WTC11 (cell line): ENCODE measurements around the gene PSMD13. TPM values are rescaled to one million over a fixed set of nuclear protein-coding genes. Genes with fewer than 3 reads are reported as not detected.

Experiments
- ATAC-seq: fragments of 200-7000 bp; cut with Tn5 transposase; 2 replicates; pipeline ENCODE4 v1.10.0; 2021; ENCODE audit warnings: mild to moderate bottlenecking, moderate library complexity
- CTCF ChIA-PET: fragments of 300-600 bp; sonication (Branson Sonifier 250); formaldehyde crosslinking; loops from one replicate; lab custom pipeline; 2021; ENCODE audit warnings: antibody characterized with exemption; lab: Charles Lee
- POLR2A ChIA-PET: fragments of 350-600 bp; sonication (Branson Sonifier 250); formaldehyde crosslinking; loops from one replicate; lab custom pipeline; 2021; ENCODE audit warnings: antibody characterized with exemption; lab: Charles Lee
- DNase-seq: peaks from one replicate; pipeline ENCODE4 v3.0.0; 2021; ENCODE audit warnings: low spot score
- H3K27ac Mint-ChIP-seq: 2 replicates; pipeline ENCODE4 v1.8.0; 2021; ENCODE audit warnings: mixed read lengths
- H3K27me3 Mint-ChIP-seq: 2 replicates; pipeline ENCODE4 v1.8.0; 2021; ENCODE audit warnings: low read depth, mild to moderate bottlenecking, moderate library complexity, mixed read lengths
- H3K36me3 Mint-ChIP-seq: 2 replicates; pipeline ENCODE4 v1.8.0; 2021; ENCODE audit warnings: mixed read lengths
- H3K4me1 Mint-ChIP-seq: 2 replicates; pipeline ENCODE4 v1.8.0; 2022; ENCODE audit warnings: mixed read lengths
- H3K4me3 Mint-ChIP-seq: 2 replicates; pipeline ENCODE4 v1.8.0; 2021; ENCODE audit warnings: mild to moderate bottlenecking, moderate library complexity, mixed read lengths
- H3K9me3 Mint-ChIP-seq: 2 replicates; pipeline ENCODE4 v1.8.0; 2021; ENCODE audit warnings: mixed read lengths
- FOXP1 ChIP-seq: sonication (generic); formaldehyde crosslinking; IDR thresholded peaks from 2 replicates; pipeline ENCODE4 v1.8.0; 2022; ENCODE audit warnings: missing genetic modification reagents, mild to moderate bottlenecking, moderate library complexity, borderline replicate concordance
- GABPB1 ChIP-seq: sonication (generic); formaldehyde crosslinking; IDR thresholded peaks from 2 replicates; pipeline ENCODE4 v1.8.1; 2023; ENCODE audit warnings: mild to moderate bottlenecking, missing genetic modification reagents
- IRF2 ChIP-seq: sonication (generic); formaldehyde crosslinking; IDR thresholded peaks from 2 replicates; pipeline ENCODE4 v1.8.0; 2022; ENCODE audit warnings: low read depth, missing genetic modification reagents, borderline replicate concordance
- NFATC4 ChIP-seq: fragments of 250-450 bp; sonication (Bioruptor Pico); IDR thresholded peaks from 2 replicates; pipeline ENCODE4 v1.9.0; 2021; ENCODE audit warnings: mild to moderate bottlenecking
- NFYB ChIP-seq: sonication (generic); formaldehyde crosslinking; conservative IDR thresholded peaks from 2 replicates; pipeline ENCODE4 v1.8.0; 2022; ENCODE audit warnings: low read depth, missing genetic modification reagents
- RORB ChIP-seq: fragments of 250-450 bp; sonication (Bioruptor Pico); IDR thresholded peaks from 2 replicates; pipeline ENCODE4 v1.9.0; 2021; ENCODE audit warnings: mild to moderate bottlenecking
- SMAD3 ChIP-seq: sonication (generic); formaldehyde crosslinking; IDR thresholded peaks from 2 replicates; pipeline ENCODE4 v1.8.0; 2022; ENCODE audit warnings: missing genetic modification reagents, mild to moderate bottlenecking, borderline replicate concordance
- SMAD4 ChIP-seq: sonication (generic); formaldehyde crosslinking; IDR thresholded peaks from 2 replicates; pipeline ENCODE4 v1.8.0; 2022; ENCODE audit warnings: mild to moderate bottlenecking, missing genetic modification reagents
- TEAD4 ChIP-seq: sonication (generic); formaldehyde crosslinking; IDR thresholded peaks from 2 replicates; pipeline ENCODE4 v1.8.0; 2022; ENCODE audit warnings: mild to moderate bottlenecking, missing genetic modification reagents
- ZNF138 ChIP-seq: sonication (generic); formaldehyde crosslinking; conservative IDR thresholded peaks from 2 replicates; pipeline ENCODE4 v1.8.1; 2022; ENCODE audit warnings: mild to moderate bottlenecking, moderate library complexity, missing genetic modification reagents
- ZNF423 ChIP-seq: fragments of 250-450 bp; sonication (Bioruptor Pico); IDR thresholded peaks from 2 replicates; pipeline ENCODE4 v2.1.2; 2022; ENCODE audit warnings: mild to moderate bottlenecking, moderate library complexity
- total RNA-seq: library from RNA; stranded (reverse); gene quantifications from 3 replicates; pipeline ENCODE4 v1.2.3, GENCODE V29; 2021
- TF ChIP-seq, protein P1 (sequence below): sonication (generic); formaldehyde crosslinking; IDR thresholded peaks from 2 replicates; pipeline ENCODE4 v1.8.1; 2023; ENCODE audit warnings: mild to moderate bottlenecking, missing genetic modification reagents, moderate library complexity
- TF ChIP-seq, protein P2 (sequence below): fragments of 200-600 bp; IDR thresholded peaks from 2 replicates; pipeline ENCODE4 v1.8.0; 2022; ENCODE audit warnings: antibody characterized with exemption
- TF ChIP-seq, protein P3 (sequence below): sonication (generic); formaldehyde crosslinking; IDR thresholded peaks from 2 replicates; pipeline ENCODE4 v1.8.0; 2022; ENCODE audit warnings: mild to moderate bottlenecking, missing genetic modification reagents
- TF ChIP-seq, protein P4 (sequence below): sonication (generic); formaldehyde crosslinking; IDR thresholded peaks from 2 replicates; pipeline ENCODE4 v1.8.0; 2022; ENCODE audit warnings: mild to moderate bottlenecking, missing genetic modification reagents
- TF ChIP-seq, protein P5 (sequence below): sonication (generic); formaldehyde crosslinking; IDR thresholded peaks from 2 replicates; pipeline ENCODE4 v1.8.1; 2022; ENCODE audit warnings: low read depth, missing genetic modification reagents, borderline replicate concordance
- TF ChIP-seq, protein P6 (sequence below): sonication (generic); formaldehyde crosslinking; IDR thresholded peaks from 2 replicates; pipeline ENCODE4 v1.8.1; 2023; ENCODE audit warnings: mild to moderate bottlenecking, missing genetic modification reagents
- TF ChIP-seq, protein P7 (sequence below): fragments of 250-450 bp; sonication (Bioruptor Pico); IDR thresholded peaks from 2 replicates; pipeline ENCODE4 v2.1.2; 2022; ENCODE audit warnings: mild to moderate bottlenecking, moderate library complexity

Gene PSMD13
- total RNA-seq, 1 experiment from 2014 or later, result 148 TPM

DNA sequence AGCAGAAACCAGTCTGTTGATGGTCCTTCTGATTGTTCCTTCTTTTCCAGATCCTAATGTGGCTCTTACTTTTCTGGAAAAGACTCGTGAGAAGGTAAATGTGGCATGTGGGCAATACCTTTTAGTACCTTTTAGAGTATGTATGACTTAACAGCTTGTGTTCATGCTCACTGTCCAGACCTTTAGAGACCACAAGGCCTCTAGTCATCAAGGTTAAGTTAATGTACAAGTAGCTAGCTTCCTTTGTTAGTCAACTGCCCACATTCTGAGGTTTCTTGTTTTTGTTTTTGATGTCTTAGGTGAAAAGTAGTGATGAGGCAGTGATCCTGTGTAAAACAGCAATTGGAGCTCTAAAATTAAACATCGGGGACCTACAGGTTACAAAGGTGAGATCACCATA, 7.6 kb downstream of the PSMD13 start:
- H3K4me1 Mint-ChIP-seq, result no peaks in the 10 kb centered on the region
- H3K27ac Mint-ChIP-seq, result no peak overlapping the region
- H3K36me3 Mint-ChIP-seq, result peaks cover 81% of the 10 kb centered on the region
- no peak for DNase-seq
- no peaks in the 10 kb centered on the region for H3K9me3 Mint-ChIP-seq
- ATAC-seq, result no peak
- no peak overlapping the region for H3K4me3 Mint-ChIP-seq
- POLR2A ChIA-PET, result interaction anchor here (0.7 kb wide), 1 partner anchor 35 kb away, joined by 3 read pairs; no protein-coding TSS in a partner anchor
- no peaks in the 10 kb centered on the region for H3K27me3 Mint-ChIP-seq
- CTCF ChIA-PET, result no interaction called here
- TF ChIP-seq NFYB (CRISPR knock-in tag) (no peak), FOXP1 (CRISPR knock-in tag) (no peak), ZNF423 (CRISPR knock-in tag) (no peak), RORB (no peak), NFATC4 (no peak), TEAD4 (CRISPR knock-in tag) (no peak), GABPB1 (CRISPR knock-in tag) (no peak), SMAD3 (CRISPR knock-in tag) (no peak), ZNF138 (no peak), IRF2 (CRISPR knock-in tag) (no peak), SMAD4 (CRISPR knock-in tag) (no peak)
- TF ChIP-seq, protein P1, sequence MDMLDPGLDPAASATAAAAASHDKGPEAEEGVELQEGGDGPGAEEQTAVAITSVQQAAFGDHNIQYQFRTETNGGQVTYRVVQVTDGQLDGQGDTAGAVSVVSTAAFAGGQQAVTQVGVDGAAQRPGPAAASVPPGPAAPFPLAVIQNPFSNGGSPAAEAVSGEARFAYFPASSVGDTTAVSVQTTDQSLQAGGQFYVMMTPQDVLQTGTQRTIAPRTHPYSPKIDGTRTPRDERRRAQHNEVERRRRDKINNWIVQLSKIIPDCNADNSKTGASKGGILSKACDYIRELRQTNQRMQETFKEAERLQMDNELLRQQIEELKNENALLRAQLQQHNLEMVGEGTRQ, result no peak
- TF ChIP-seq, protein P2, sequence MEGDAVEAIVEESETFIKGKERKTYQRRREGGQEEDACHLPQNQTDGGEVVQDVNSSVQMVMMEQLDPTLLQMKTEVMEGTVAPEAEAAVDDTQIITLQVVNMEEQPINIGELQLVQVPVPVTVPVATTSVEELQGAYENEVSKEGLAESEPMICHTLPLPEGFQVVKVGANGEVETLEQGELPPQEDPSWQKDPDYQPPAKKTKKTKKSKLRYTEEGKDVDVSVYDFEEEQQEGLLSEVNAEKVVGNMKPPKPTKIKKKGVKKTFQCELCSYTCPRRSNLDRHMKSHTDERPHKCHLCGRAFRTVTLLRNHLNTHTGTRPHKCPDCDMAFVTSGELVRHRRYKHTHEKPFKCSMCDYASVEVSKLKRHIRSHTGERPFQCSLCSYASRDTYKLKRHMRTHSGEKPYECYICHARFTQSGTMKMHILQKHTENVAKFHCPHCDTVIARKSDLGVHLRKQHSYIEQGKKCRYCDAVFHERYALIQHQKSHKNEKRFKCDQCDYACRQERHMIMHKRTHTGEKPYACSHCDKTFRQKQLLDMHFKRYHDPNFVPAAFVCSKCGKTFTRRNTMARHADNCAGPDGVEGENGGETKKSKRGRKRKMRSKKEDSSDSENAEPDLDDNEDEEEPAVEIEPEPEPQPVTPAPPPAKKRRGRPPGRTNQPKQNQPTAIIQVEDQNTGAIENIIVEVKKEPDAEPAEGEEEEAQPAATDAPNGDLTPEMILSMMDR, result no peak
- TF ChIP-seq, protein P3, sequence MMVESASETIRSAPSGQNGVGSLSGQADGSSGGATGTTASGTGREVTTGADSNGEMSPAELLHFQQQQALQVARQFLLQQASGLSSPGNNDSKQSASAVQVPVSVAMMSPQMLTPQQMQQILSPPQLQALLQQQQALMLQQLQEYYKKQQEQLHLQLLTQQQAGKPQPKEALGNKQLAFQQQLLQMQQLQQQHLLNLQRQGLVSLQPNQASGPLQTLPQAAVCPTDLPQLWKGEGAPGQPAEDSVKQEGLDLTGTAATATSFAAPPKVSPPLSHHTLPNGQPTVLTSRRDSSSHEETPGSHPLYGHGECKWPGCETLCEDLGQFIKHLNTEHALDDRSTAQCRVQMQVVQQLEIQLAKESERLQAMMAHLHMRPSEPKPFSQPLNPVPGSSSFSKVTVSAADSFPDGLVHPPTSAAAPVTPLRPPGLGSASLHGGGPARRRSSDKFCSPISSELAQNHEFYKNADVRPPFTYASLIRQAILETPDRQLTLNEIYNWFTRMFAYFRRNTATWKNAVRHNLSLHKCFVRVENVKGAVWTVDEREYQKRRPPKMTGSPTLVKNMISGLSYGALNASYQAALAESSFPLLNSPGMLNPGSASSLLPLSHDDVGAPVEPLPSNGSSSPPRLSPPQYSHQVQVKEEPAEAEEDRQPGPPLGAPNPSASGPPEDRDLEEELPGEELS (CRISPR knock-in tag), result no peak
- TF ChIP-seq, protein P4, sequence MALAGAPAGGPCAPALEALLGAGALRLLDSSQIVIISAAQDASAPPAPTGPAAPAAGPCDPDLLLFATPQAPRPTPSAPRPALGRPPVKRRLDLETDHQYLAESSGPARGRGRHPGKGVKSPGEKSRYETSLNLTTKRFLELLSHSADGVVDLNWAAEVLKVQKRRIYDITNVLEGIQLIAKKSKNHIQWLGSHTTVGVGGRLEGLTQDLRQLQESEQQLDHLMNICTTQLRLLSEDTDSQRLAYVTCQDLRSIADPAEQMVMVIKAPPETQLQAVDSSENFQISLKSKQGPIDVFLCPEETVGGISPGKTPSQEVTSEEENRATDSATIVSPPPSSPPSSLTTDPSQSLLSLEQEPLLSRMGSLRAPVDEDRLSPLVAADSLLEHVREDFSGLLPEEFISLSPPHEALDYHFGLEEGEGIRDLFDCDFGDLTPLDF, result no peak
- TF ChIP-seq, protein P5, sequence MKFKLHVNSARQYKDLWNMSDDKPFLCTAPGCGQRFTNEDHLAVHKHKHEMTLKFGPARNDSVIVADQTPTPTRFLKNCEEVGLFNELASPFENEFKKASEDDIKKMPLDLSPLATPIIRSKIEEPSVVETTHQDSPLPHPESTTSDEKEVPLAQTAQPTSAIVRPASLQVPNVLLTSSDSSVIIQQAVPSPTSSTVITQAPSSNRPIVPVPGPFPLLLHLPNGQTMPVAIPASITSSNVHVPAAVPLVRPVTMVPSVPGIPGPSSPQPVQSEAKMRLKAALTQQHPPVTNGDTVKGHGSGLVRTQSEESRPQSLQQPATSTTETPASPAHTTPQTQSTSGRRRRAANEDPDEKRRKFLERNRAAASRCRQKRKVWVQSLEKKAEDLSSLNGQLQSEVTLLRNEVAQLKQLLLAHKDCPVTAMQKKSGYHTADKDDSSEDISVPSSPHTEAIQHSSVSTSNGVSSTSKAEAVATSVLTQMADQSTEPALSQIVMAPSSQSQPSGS (CRISPR knock-in tag), result no peak
- TF ChIP-seq, protein P6, sequence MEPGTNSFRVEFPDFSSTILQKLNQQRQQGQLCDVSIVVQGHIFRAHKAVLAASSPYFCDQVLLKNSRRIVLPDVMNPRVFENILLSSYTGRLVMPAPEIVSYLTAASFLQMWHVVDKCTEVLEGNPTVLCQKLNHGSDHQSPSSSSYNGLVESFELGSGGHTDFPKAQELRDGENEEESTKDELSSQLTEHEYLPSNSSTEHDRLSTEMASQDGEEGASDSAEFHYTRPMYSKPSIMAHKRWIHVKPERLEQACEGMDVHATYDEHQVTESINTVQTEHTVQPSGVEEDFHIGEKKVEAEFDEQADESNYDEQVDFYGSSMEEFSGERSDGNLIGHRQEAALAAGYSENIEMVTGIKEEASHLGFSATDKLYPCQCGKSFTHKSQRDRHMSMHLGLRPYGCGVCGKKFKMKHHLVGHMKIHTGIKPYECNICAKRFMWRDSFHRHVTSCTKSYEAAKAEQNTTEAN (CRISPR knock-in tag), result no peak
- TF ChIP-seq, protein P7, sequence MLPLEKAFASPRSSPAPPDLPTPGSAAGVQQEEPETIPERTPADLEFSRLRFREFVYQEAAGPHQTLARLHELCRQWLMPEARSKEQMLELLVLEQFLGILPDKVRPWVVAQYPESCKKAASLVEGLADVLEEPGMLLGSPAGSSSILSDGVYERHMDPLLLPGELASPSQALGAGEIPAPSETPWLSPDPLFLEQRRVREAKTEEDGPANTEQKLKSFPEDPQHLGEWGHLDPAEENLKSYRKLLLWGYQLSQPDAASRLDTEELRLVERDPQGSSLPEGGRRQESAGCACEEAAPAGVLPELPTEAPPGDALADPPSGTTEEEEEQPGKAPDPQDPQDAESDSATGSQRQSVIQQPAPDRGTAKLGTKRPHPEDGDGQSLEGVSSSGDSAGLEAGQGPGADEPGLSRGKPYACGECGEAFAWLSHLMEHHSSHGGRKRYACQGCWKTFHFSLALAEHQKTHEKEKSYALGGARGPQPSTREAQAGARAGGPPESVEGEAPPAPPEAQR, result no peak
- TF ChIP-seq, all 79 proteins: peak for 0
